AG04450 (cell line): ENCODE data around the gene ACP3. TPM values are rescaled to one million over a fixed set of nuclear protein-coding genes. Genes with fewer than 3 reads are reported as not detected.

Experiments
- CTCF ChIA-PET: fragments of 300-600, 350-600 bp; formaldehyde crosslinking; extraction: SDS; loops from one replicate; lab custom pipeline; 2022; ENCODE audit warnings: antibody characterized with exemption, inconsistent platforms; lab: Charles Lee
- POLR2A ChIA-PET: fragments of 350-600 bp; formaldehyde crosslinking; extraction: SDS; loops from one replicate; lab custom pipeline; 2021; ENCODE audit warnings: antibody characterized with exemption, inconsistent platforms; lab: Yijun Ruan, JAX
- DNase-seq: peaks from one replicate; pipeline ENCODE4 v3.0.0-alpha.2; 2011; ENCODE audit warnings: low read depth, low spot score
- H3K27ac ChIP-seq: one replicate; pipeline ENCODE4 v1.5.1; 2012; ENCODE audit warnings: low read depth, low read length, control low read depth
- H3K27me3 ChIP-seq: one replicate; pipeline ENCODE4 v1.6.0; 2012; ENCODE audit warnings: low read length; ENCODE audit not compliant: control insufficient read depth, insufficient read depth
- H3K4me3 ChIP-seq: 2 replicates; pipeline ENCODE4 v1.5.1; 2011; ENCODE audit warnings: mild to moderate bottlenecking, low read depth, low read length, control low read depth
- H3K9me3 ChIP-seq: 2 replicates; pipeline ENCODE4 v1.5.1; 2012; ENCODE audit warnings: low read length; ENCODE audit not compliant: control insufficient read depth, insufficient read depth
- CTCF ChIP-seq: IDR thresholded peaks from 2 replicates; pipeline ENCODE4 v1.5.1; 2011; ENCODE audit warnings: low read depth, low read length, control low read depth, inconsistent platforms
- polyA plus RNA-seq: library from polyadenylated mRNA; depleted of rRNA; stranded (reverse); fragments of >200 nt; gene quantifications from 2 replicates; pipeline ENCODE4 v1.2.3, GENCODE V29; 2011

Gene ACP3
- polyA plus RNA-seq, 1 experiment, result 0.71 TPM

GRCh38 chr3:132311316-132311715 lies 5.9 kb upstream of the ACP3 start:
- CTCF ChIA-PET, result interaction anchor here (1.0 kb wide), 1 partner anchor 32 kb away, joined by 18 read pairs; no protein-coding TSS in a partner anchor
- TF ChIP-seq CTCF, result no peak
- H3K4me3 ChIP-seq, result no peak overlapping the region
- H3K27me3 ChIP-seq, result peaks cover 3% of the 10 kb centered on the region
- DNase-seq, result no peak
- H3K27ac ChIP-seq, result no peak overlapping the region
- POLR2A ChIA-PET, result no interaction called here
- no peaks in the 10 kb centered on the region for H3K9me3 ChIP-seq

- Histone ChIP-seq H3K9me3 (no peaks in the 10 kb centered on the region), H3K27me3 (peaks cover 3% of the 10 kb centered on the region), H3K27ac (no peak overlapping the region), H3K4me3 (no peak overlapping the region)
- CTCF ChIA-PET, result interaction anchor here (1.0 kb wide), 1 partner anchor 31 kb away, joined by 18 read pairs; no protein-coding TSS in a partner anchor
- DNase-seq, result no peak
- POLR2A ChIA-PET, result no interaction called here
- TF ChIP-seq CTCF, result no peak
Observed at GRCh38 chr3:132311841-132312240, 5.4 kb upstream of the ACP3 start.

GRCh38 chr3:132315851-132316250 lies 1.4 kb upstream of the ACP3 start:
- Histone ChIP-seq H3K4me3 (no peak overlapping the region), H3K27me3 (no peaks in the 10 kb centered on the region), H3K9me3 (no peaks in the 10 kb centered on the region), H3K27ac (no peak overlapping the region)
- no peak for DNase-seq
- POLR2A ChIA-PET, result no interaction called here
- no peak for TF ChIP-seq CTCF
- CTCF ChIA-PET, result no interaction called here

- no peak overlapping the region for H3K4me3 ChIP-seq
- ChIA-PET POLR2A (interaction anchor here (0.8 kb wide), 1 partner anchor 99 kb away, joined by 3 read pairs; no protein-coding TSS in a partner anchor), CTCF (interaction anchor here (1.0 to 1.4 kb wide), 3 partner anchors 25 to 50 kb away, joined by 5 to 8 read pairs (median 6); no protein-coding TSS in a partner anchor)
- TF ChIP-seq CTCF, result no peak
- no peaks in the 10 kb centered on the region for H3K9me3 ChIP-seq
- H3K27ac ChIP-seq, result no peak overlapping the region
- no peak for DNase-seq
- no peaks in the 10 kb centered on the region for H3K27me3 ChIP-seq
Observed at GRCh38 chr3:132318451-132318850, 1.2 kb downstream of the ACP3 start.

- no peak overlapping the region for H3K27ac ChIP-seq
- ChIA-PET CTCF (no interaction called here), POLR2A (no interaction called here)
- no peak for TF ChIP-seq CTCF
- no peaks in the 10 kb centered on the region for H3K27me3 ChIP-seq
- no peak overlapping the region for H3K4me3 ChIP-seq
- no peaks in the 10 kb centered on the region for H3K9me3 ChIP-seq
- no peak for DNase-seq
Observed at GRCh38 chr3:132321304-132321703, 4.1 kb downstream of the ACP3 start.
